Endothelial cell of umbilical vein (primary cell): ENCODE results near the gene LDLRAD4. TPM values are rescaled to one million over a fixed set of nuclear protein-coding genes. Genes with fewer than 3 reads are reported as not detected.
A peak's percentile ranks its signal among the peaks of the same experiment; 100 is the strongest.

Experiments used
- BruUV-seq: library from RNA; stranded (reverse); fragments of 400-500 nt; replicated peaks from 2 replicates; lab custom pipeline; 2021; lab: Mats Ljungman, UMichigan
- CTCF ChIA-PET: fragments of 300-600, 350-600 bp; sonication (Branson Sonifier 250); formaldehyde crosslinking; loops from one replicate; lab custom pipeline; 2021; ENCODE audit warnings: antibody characterized with exemption, inconsistent platforms; lab: Charles Lee
- POLR2A ChIA-PET: fragments of 300-600, 350-600 bp; sonication (Branson Sonifier 250); formaldehyde crosslinking; loops from one replicate; lab custom pipeline; 2021; ENCODE audit warnings: antibody characterized with exemption, inconsistent platforms; lab: Charles Lee
- DNase-seq: peaks from one replicate; pipeline ENCODE4 v3.0.0-alpha.2; 2011; ENCODE audit warnings: low read depth, low spot score
- FAIRE-seq: peaks from 2 replicates; lab custom pipeline; 2011; peaks lifted over from hg19 to GRCh38; lab: Jason Lieb, UNC
- H2AFZ ChIP-seq: 2 replicates; pipeline ENCODE4 v1.6.0; 2012; ENCODE audit warnings: low read depth, low read length, control low read depth, inconsistent platforms
- H3K27ac ChIP-seq: 2 replicates; pipeline ENCODE4 v1.5.1; 2011; ENCODE audit warnings: low read depth, mild to moderate bottlenecking, control low read depth, low read length, moderate library complexity; ENCODE audit not compliant: insufficient read depth
- H3K27me3 ChIP-seq, 2 experiments: 2 replicates each; pipeline versions ENCODE4 v1.6.0 to v1.6.1; 2011; ENCODE audit warnings: low read length in 2 of 2, mixed read lengths in 1 of 2; ENCODE audit not compliant: control insufficient read depth in 2 of 2, insufficient read depth in 2 of 2
- H3K36me3 ChIP-seq, 2 experiments: 2 replicates in 1 of 2; 3 replicates in 1 of 2; pipeline ENCODE4 v1.5.1; 2011; ENCODE audit warnings: low read length in 2 of 2, mild to moderate bottlenecking in 1 of 2, moderate library complexity in 1 of 2; ENCODE audit not compliant: control insufficient read depth in 2 of 2, insufficient read depth in 2 of 2; ENCODE audit errors: extremely low read depth in 1 of 2
- H3K4me1 ChIP-seq: 3 replicates; pipeline ENCODE4 v1.5.1; 2011; ENCODE audit warnings: mild to moderate bottlenecking, low read length; ENCODE audit not compliant: control insufficient read depth, insufficient read depth; ENCODE audit errors: extremely low read depth
- H3K4me2 ChIP-seq: 2 replicates; pipeline ENCODE4 v1.6.1; 2011; ENCODE audit warnings: low read length, control low read depth, mixed read lengths; ENCODE audit not compliant: insufficient read depth
- H3K4me3 ChIP-seq, 3 experiments: fragments of 200-600 bp in 1 of 3; sonication (generic), shearing (Covaris generic) in 1 of 3; replicated peaks in 1 of 3; 2 replicates each; pipeline ENCODE4 v1.5.1; 2011 to 2016; ENCODE audit warnings: control low read depth in 3 of 3, low read length in 3 of 3, mild to moderate bottlenecking in 2 of 3, inconsistent platforms in 1 of 3, low read depth in 1 of 3, moderate library complexity in 1 of 3; ENCODE audit not compliant: insufficient read depth in 1 of 3
- H3K79me2 ChIP-seq: 2 replicates; pipeline ENCODE4 v1.6.0; 2012; ENCODE audit warnings: low read length, inconsistent platforms; ENCODE audit not compliant: control insufficient read depth, insufficient read depth
- H3K9ac ChIP-seq: replicated peaks from 2 replicates; pipeline ENCODE3; 2011; ENCODE audit warnings: low read length, control low read depth; ENCODE audit not compliant: insufficient read depth; ENCODE audit errors: extremely low read depth
- H3K9me1 ChIP-seq: replicated peaks from 3 replicates; pipeline ENCODE4 v1.6.0; 2011; ENCODE audit warnings: mild to moderate bottlenecking, low read length; ENCODE audit not compliant: control insufficient read depth, insufficient read depth; ENCODE audit errors: extremely low read depth
- H3K9me3 ChIP-seq: replicated peaks from 2 replicates; pipeline ENCODE4 v1.5.1; 2012; ENCODE audit warnings: low read length, inconsistent platforms; ENCODE audit not compliant: control insufficient read depth, insufficient read depth
- H4K20me1 ChIP-seq: replicated peaks from 2 replicates; pipeline ENCODE3; 2011; ENCODE audit warnings: mild to moderate bottlenecking, low read length; ENCODE audit not compliant: control insufficient read depth, insufficient read depth; ENCODE audit errors: extremely low read depth
- EZH2 ChIP-seq: IDR thresholded peaks from 2 replicates; pipeline ENCODE4 v1.6.1; 2012; ENCODE audit warnings: borderline replicate concordance, low read depth, mild to moderate bottlenecking, moderate library complexity, low read length, inconsistent platforms; ENCODE audit not compliant: severe bottlenecking
- FOS ChIP-seq: IDR thresholded peaks from 2 replicates; pipeline ENCODE4 v1.6.1; 2011; ENCODE audit warnings: mild to moderate bottlenecking, low read length, moderate library complexity, borderline replicate concordance; ENCODE audit not compliant: insufficient read depth
- GATA2 ChIP-seq: IDR thresholded peaks from 2 replicates; pipeline ENCODE4 v1.7.0; 2011; ENCODE audit warnings: low read depth, mild to moderate bottlenecking, moderate library complexity, mixed read lengths, low read length; ENCODE audit not compliant: insufficient read length, insufficient read depth
- JUN ChIP-seq: IDR thresholded peaks from 2 replicates; pipeline ENCODE4 v1.6.1; 2011; ENCODE audit warnings: borderline replicate concordance, low read depth; ENCODE audit not compliant: insufficient read length, insufficient read depth
- MYC ChIP-seq: IDR thresholded peaks from one replicate; pipeline ENCODE4 v1.6.1; 2011; ENCODE audit warnings: mild to moderate bottlenecking, low read depth, low read length
- POLR2A ChIP-seq: IDR thresholded peaks from 2 replicates; pipeline ENCODE4 v1.6.1; 2012; ENCODE audit warnings: low read depth, mild to moderate bottlenecking, control low read depth, low read length
- POLR2AphosphoS5 ChIP-seq: IDR thresholded peaks from 2 replicates; pipeline ENCODE4 v1.6.1; 2012; ENCODE audit warnings: low read depth, mild to moderate bottlenecking, control low read depth, low read length, moderate library complexity; ENCODE audit not compliant: insufficient read depth
- dilution Hi-C: fragments of 300-500 bp; cut with MboI; formaldehyde crosslinking; loops from one replicate; pipeline ENCODE4 v1.15.0; 2019; ENCODE audit warnings: low sequenced_read_pairs; ENCODE audit not compliant: extremely low pct_ligation_motif_present
- intact Hi-C: fragments of 100-400 bp; cut with micrococcal nuclease; formaldehyde crosslinking; loops from one replicate; pipeline ENCODE4 v1.10.0; 2022
- polyA plus RNA-seq, 4 experiments: library from polyadenylated mRNA; depleted of rRNA in 3 of 4; stranded (reverse) in 3 of 4; unstranded in 1 of 4; fragments of >200 nt; gene quantifications; 2 replicates each; pipeline versions ENCODE4 v1.2.1 to v1.2.3, GENCODE V29; 2011 to 2012; ENCODE audit warnings: missing spikeins in 1 of 4
- total RNA-seq: library from RNA; stranded (reverse); gene quantifications from 2 replicates; pipeline ENCODE4 v1.2.3, GENCODE V29; 2021
- TF ChIP-seq, protein P1 (sequence below), 2 donors: IDR thresholded peaks; 1 replicate in 1 of 2; 2 replicates in 1 of 2; pipeline ENCODE4 v1.5.1; 2011; ENCODE audit warnings: low read length in 2 of 2, mild to moderate bottlenecking in 2 of 2, moderate library complexity in 2 of 2, control low read depth in 1 of 2, inconsistent platforms in 1 of 2, low read depth in 1 of 2; ENCODE audit not compliant: insufficient read depth in 1 of 2; ENCODE audit errors: extremely low read depth in 1 of 2
- TF ChIP-seq, protein P2 (sequence below): IDR thresholded peaks from 2 replicates; pipeline ENCODE4 v1.6.1; 2011; ENCODE audit not compliant: insufficient read depth, insufficient read length

LDLRAD4 gene
- total and polyA plus RNA-seq, 2 donors (not counting 3 experiments of a cell fraction or from before 2014, with no cell fraction given), result 5.2 to 6.5 TPM

- Histone ChIP-seq H3K27ac (no peak overlapping the region), H2AFZ (no peak overlapping the region), H3K4me1 (no peaks in the 10 kb centered on the region), H4K20me1 (no peaks in the 10 kb centered on the region), H3K79me2 (no peaks in the 10 kb centered on the region), H3K4me2 (no peak overlapping the region), H3K9ac (no peak overlapping the region), H3K36me3 (no peaks in the 10 kb centered on the region), H3K9me3 (no peaks in the 10 kb centered on the region), H3K27me3 (peaks cover 0 to 5% of the 10 kb centered on the region in 2 experiments), H3K9me1 (no peaks in the 10 kb centered on the region), H3K4me3 (no peak overlapping the region)
- ChIA-PET POLR2A (no interaction called here), CTCF (interaction anchor here (0.6 to 10.9 kb wide), 48 partner anchors 9 to 418 kb away, joined by 3 to 195 read pairs (median 4); partner anchors contain the start of gene LDLRAD4)
- peak; percentile 79 for DNase-seq
- FAIRE-seq, result no peak
- dilution Hi-C loops, result no loop called here
- TF ChIP-seq POLR2AphosphoS5 (no peak), GATA2 (no peak), POLR2A (no peak), EZH2 (no peak), FOS (no peak), MYC (no peak), JUN (no peak)
- TF ChIP-seq, protein P1, sequence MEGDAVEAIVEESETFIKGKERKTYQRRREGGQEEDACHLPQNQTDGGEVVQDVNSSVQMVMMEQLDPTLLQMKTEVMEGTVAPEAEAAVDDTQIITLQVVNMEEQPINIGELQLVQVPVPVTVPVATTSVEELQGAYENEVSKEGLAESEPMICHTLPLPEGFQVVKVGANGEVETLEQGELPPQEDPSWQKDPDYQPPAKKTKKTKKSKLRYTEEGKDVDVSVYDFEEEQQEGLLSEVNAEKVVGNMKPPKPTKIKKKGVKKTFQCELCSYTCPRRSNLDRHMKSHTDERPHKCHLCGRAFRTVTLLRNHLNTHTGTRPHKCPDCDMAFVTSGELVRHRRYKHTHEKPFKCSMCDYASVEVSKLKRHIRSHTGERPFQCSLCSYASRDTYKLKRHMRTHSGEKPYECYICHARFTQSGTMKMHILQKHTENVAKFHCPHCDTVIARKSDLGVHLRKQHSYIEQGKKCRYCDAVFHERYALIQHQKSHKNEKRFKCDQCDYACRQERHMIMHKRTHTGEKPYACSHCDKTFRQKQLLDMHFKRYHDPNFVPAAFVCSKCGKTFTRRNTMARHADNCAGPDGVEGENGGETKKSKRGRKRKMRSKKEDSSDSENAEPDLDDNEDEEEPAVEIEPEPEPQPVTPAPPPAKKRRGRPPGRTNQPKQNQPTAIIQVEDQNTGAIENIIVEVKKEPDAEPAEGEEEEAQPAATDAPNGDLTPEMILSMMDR (IDR thresholded peaks at IDR 0.05; ENCODE audit: extremely low read depth in 1 of 2, insufficient read depth in 1 of 2, low read depth in 1 of 2, low read length in 2 of 2), result peak; percentile 59 to 75
- TF ChIP-seq, protein P2, sequence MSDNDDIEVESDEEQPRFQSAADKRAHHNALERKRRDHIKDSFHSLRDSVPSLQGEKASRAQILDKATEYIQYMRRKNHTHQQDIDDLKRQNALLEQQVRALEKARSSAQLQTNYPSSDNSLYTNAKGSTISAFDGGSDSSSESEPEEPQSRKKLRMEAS, result no peak
- intact Hi-C loops, result loop anchor here (1.0 to 10.0 kb wide), 6 partner anchors 34 to 376 kb away; no protein-coding TSS in a partner anchor
- no TSS peak for BruUV-seq
These were observed 312.4 kb downstream of the LDLRAD4 start for GRCh38 chr18:13530879-13531387.
